Panc1 (cell line): ENCODE results near the gene CA5B.

Source experiments
- POLR2AphosphoS5 ChIP-seq: IDR thresholded peaks from 2 replicates; pipeline ENCODE4 v1.6.1; 2012; ENCODE audit warnings: mild to moderate bottlenecking, low read depth, low read length, moderate library complexity
- SIN3A ChIP-seq: IDR thresholded peaks from 2 replicates; pipeline ENCODE4 v1.6.1; 2012; ENCODE audit warnings: low read depth, mild to moderate bottlenecking, low read length, moderate library complexity, borderline replicate concordance; ENCODE audit not compliant: insufficient read depth
- TF ChIP-seq, protein P1 (sequence below): fragments of 450-650 bp; IDR thresholded peaks from 2 replicates; pipeline ENCODE4 v1.5.1; 2017; ENCODE audit warnings: mild to moderate bottlenecking
- TF ChIP-seq, protein P2 (sequence below), 2 experiments: IDR thresholded peaks; 2 replicates each; pipeline ENCODE4 v1.6.1; 2011 to 2012; ENCODE audit warnings: low read depth in 2 of 2, control low read depth in 1 of 2, low read length in 1 of 2, mild to moderate bottlenecking in 1 of 2, moderate library complexity in 1 of 2; ENCODE audit not compliant: insufficient read depth in 1 of 2

DNA sequence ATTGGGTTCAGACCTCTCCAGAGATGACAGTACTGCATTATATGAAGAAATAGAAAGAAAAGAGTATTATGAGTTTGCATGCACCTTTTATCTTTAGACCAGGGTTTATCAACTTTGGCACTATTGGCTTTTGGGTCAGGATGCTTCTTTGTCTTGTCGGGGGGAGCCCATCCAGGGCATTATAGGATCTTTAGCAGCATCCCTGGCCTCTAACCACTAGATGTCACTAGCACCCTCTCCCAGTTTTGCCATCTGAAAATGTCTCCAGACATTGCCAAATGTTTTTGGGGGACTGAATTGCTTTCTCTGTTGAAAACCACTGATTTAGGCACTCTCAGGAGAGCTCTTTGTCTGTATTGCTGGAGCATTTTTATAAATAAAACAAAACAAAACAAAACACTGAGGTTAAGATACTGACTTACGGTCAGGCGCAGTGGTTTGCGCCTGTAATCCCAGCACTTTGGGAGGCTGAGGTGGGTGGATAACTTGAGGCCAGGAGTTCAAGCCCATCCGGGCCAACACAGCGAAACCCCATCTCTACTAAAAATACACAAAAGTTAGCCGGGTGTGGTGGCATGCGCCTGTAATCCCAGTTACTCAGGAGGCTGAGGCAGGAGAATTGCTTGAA lies 23.6 kb downstream of the CA5B start:
- TF ChIP-seq, protein P1, sequence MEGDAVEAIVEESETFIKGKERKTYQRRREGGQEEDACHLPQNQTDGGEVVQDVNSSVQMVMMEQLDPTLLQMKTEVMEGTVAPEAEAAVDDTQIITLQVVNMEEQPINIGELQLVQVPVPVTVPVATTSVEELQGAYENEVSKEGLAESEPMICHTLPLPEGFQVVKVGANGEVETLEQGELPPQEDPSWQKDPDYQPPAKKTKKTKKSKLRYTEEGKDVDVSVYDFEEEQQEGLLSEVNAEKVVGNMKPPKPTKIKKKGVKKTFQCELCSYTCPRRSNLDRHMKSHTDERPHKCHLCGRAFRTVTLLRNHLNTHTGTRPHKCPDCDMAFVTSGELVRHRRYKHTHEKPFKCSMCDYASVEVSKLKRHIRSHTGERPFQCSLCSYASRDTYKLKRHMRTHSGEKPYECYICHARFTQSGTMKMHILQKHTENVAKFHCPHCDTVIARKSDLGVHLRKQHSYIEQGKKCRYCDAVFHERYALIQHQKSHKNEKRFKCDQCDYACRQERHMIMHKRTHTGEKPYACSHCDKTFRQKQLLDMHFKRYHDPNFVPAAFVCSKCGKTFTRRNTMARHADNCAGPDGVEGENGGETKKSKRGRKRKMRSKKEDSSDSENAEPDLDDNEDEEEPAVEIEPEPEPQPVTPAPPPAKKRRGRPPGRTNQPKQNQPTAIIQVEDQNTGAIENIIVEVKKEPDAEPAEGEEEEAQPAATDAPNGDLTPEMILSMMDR: peak; percentile 80
- TF ChIP-seq, protein P2, sequence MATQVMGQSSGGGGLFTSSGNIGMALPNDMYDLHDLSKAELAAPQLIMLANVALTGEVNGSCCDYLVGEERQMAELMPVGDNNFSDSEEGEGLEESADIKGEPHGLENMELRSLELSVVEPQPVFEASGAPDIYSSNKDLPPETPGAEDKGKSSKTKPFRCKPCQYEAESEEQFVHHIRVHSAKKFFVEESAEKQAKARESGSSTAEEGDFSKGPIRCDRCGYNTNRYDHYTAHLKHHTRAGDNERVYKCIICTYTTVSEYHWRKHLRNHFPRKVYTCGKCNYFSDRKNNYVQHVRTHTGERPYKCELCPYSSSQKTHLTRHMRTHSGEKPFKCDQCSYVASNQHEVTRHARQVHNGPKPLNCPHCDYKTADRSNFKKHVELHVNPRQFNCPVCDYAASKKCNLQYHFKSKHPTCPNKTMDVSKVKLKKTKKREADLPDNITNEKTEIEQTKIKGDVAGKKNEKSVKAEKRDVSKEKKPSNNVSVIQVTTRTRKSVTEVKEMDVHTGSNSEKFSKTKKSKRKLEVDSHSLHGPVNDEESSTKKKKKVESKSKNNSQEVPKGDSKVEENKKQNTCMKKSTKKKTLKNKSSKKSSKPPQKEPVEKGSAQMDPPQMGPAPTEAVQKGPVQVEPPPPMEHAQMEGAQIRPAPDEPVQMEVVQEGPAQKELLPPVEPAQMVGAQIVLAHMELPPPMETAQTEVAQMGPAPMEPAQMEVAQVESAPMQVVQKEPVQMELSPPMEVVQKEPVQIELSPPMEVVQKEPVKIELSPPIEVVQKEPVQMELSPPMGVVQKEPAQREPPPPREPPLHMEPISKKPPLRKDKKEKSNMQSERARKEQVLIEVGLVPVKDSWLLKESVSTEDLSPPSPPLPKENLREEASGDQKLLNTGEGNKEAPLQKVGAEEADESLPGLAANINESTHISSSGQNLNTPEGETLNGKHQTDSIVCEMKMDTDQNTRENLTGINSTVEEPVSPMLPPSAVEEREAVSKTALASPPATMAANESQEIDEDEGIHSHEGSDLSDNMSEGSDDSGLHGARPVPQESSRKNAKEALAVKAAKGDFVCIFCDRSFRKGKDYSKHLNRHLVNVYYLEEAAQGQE (IDR thresholded peaks at IDR 0.05; ENCODE audit: insufficient read depth in 1 of 2, low read depth in 2 of 2, low read length in 1 of 2): no peak
- no peak for TF ChIP-seq POLR2AphosphoS5
- no peak for TF ChIP-seq SIN3A
